ENCODE results near the gene FMNL1. TPM values are rescaled to one million over a fixed set of nuclear protein-coding genes. Genes with fewer than 3 reads are reported as not detected.

The FMNL1 gene
- polyA plus RNA-seq, 1 donor = 10.0 TPM

- no peak for DNase-seq
Measured at GRCh38 chr17:45284176-45285140, 62.8 kb downstream of the FMNL1 start.

GRCh38 chr17:45286286-45286685, 64.6 kb downstream of the FMNL1 start:
- DNase-seq = no peak

DNA sequence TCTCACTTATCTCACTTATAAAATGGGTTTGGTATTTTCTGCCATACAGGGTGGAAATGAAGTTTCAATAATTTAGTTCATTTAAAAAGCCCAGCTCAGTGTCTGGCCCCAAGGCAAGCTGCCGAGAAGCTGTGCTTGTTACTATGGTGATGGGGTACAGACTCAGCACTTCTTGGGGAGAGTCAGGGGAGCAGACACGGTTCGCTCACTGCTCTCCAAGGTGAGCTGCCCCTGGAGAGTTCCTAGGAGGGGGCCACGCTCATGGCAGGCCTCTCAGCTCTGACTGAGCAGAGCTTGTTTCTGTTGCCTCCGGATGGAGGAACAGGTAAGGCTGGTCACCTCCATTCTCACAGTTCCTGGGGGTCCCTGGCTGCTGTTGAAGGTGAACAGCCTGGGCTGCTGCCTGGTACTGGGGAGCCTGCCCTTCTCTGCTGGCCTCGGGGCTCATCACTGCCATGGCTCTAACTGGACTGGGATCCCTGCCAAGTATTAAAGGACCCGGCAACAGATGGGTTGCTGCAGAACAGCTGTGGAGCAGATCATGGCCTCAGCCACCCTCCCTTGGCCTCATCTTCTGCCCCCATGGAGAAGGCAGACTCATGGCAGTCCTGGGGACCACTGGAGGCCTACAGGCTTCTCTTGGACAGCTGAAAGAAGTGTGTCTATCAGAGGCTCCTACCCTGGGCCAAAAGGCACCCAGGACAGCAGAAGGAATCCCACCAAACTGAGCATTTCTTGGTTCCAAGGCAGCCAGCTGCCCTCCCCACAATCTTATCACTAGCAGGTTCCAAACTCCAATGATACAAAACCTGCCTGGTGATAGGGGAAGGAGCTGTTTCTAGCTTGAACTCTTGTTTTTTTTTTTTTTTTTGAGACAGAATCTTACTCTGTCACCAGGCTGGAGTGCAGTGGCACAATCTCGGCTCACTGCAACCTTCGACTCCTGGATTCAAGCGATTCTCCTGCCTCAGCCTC, 66.1 kb downstream of the FMNL1 start:
- DNase-seq = peak; percentile 52

- no peak for DNase-seq
Measured at GRCh38 chr17:45288825-45289224, 67.1 kb downstream of the FMNL1 start.

GRCh38 chr17:45289301-45290268, 67.9 kb downstream of the FMNL1 start:
- no peak for DNase-seq

DNA sequence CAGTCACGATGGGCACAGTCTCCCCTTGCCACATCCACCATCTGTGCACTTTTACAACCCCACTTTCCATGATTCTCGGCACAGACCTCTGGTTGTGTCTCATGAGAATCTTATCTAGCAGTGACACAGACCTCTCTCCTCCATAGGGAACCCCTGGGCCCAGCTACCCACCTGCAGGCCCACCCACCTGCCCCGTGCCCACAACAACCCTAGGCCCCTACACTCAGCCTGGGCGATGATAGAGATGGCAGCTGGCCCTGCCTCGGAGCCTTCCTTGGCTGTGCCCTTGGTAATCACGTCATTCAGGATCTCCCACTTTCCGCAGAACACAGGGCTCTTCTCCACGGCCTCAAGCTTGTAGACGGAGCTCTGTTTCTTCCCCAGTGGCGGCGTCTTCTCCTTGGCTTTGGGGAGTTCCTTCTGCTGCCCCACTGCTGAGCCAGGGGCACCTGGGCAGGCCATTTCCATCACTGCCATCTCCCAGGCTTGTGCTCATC, 68.6 kb downstream of the FMNL1 start:
- DNase-seq = no peak

DNA sequence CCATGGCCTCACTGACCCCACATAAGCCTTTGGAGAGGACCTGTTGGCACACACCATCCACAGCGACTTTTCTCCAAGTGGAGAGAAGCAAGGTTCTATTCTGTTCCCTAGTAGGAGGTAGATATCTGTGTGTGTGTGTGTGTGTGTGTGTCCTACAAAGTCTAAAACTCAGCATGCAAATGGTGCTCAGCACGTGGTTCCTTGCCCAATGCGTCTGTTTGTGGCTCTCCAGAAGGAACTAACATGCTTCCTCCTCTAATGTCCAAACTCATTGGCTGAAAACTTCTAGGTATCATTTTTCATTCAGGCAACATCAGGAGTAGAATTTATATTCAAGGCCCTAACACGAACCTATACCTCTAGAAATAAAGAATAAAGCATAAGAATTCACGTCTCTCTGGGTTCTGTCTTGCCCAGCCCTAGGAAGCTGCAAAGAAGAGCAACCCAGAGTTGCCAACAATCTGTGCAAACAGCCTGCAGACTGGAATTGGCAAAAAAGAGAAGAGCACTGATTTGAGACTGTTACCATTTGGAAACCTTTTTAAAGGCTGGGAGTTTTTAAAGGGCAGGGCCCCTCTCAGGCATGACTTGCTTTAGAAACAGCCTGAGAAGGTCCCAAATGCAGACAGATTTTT, 69.6 kb downstream of the FMNL1 start:
- DNase-seq = no peak

GRCh38 chr17:45292696-45293412, 71.2 kb downstream of the FMNL1 start:
- no peak for DNase-seq

GRCh38 chr17:45293413-45294211, 71.9 kb downstream of the FMNL1 start:
- no peak for DNase-seq

- no peak for DNase-seq
Measured at GRCh38 chr17:45294506-45294905, 72.8 kb downstream of the FMNL1 start.

- no peak for DNase-seq
Measured at GRCh38 chr17:45296003-45296832, 74.5 kb downstream of the FMNL1 start.

- no peak for DNase-seq
Measured at GRCh38 chr17:45296833-45297124, 75.1 kb downstream of the FMNL1 start.

Other genes starting within 250 kb of the FMNL1 start
- 33.4 TPM for gene DCAKD, start 170.3 kb upstream of the FMNL1 start, polyA plus RNA-seq (ENCODE audit: insufficient read length)
- gene NMT1, start 160.6 kb upstream of the FMNL1 start, polyA plus RNA-seq (ENCODE audit: insufficient read length) = 39.0 TPM
- 55.8 TPM for gene PLCD3, start 89.4 kb upstream of the FMNL1 start, polyA plus RNA-seq (ENCODE audit: insufficient read length)
- 5.7 TPM for gene ACBD4, start 86.2 kb upstream of the FMNL1 start, polyA plus RNA-seq (ENCODE audit: insufficient read length)
- 22.7 TPM for gene HEXIM1, start 73.4 kb upstream of the FMNL1 start, polyA plus RNA-seq (ENCODE audit: insufficient read length)
- 9.1 TPM for gene HEXIM2, start 60.0 kb upstream of the FMNL1 start, polyA plus RNA-seq (ENCODE audit: insufficient read length)
- gene SPATA32, start 40.2 kb downstream of the FMNL1 start, polyA plus RNA-seq (ENCODE audit: insufficient read length) = not detected
- 11.5 TPM for gene MAP3K14, start 95.1 kb downstream of the FMNL1 start, polyA plus RNA-seq (ENCODE audit: insufficient read length)
- gene ARHGAP27, start 211.0 kb downstream of the FMNL1 start, polyA plus RNA-seq (ENCODE audit: insufficient read length) = 12.5 TPM

Measured in hindlimb muscle (tissue), 1 donor.